Liver (tissue), 3 donors: ENCODE results near the gene LMX1B.

Source experiments
- ATF3 ChIP-seq: IDR thresholded peaks from 2 replicates; pipeline ENCODE4 v1.6.1; 2016; ENCODE audit warnings: antibody characterized with exemption
- CTCF ChIP-seq: fragments of 150-350 bp; IDR thresholded peaks from 2 replicates; pipeline ENCODE4 v1.5.1; 2017; ENCODE audit warnings: improper control_type of control experiment, low read depth, low read length; ENCODE audit not compliant: missing input control
- EGR1 ChIP-seq, 2 donors: IDR thresholded peaks; 2 replicates each; pipeline ENCODE4 v1.6.1; 2016 to 2018; ENCODE audit warnings: antibody characterized with exemption in 2 of 2, low read depth in 2 of 2
- JUND ChIP-seq, 2 donors: IDR thresholded peaks; 2 replicates each; pipeline ENCODE4 v1.6.1; 2016; ENCODE audit warnings: antibody characterized with exemption in 2 of 2
- MAX ChIP-seq: IDR thresholded peaks from 2 replicates; pipeline ENCODE4 v1.6.1; 2016; ENCODE audit warnings: antibody characterized with exemption
- RAD21 ChIP-seq, 2 donors: IDR thresholded peaks; 2 replicates each; pipeline ENCODE4 v1.6.1; 2016; ENCODE audit warnings: antibody characterized with exemption in 2 of 2, mild to moderate bottlenecking in 2 of 2
- REST ChIP-seq: IDR thresholded peaks from 2 replicates; pipeline ENCODE4 v1.6.1; 2016; ENCODE audit warnings: antibody characterized with exemption, mild to moderate bottlenecking
- TAF1 ChIP-seq: conservative IDR thresholded peaks from 2 replicates; pipeline ENCODE4 v1.6.1; 2016; ENCODE audit warnings: antibody characterized with exemption, mild to moderate bottlenecking
- donor health status: healthy.
- donor health status: healthy.

GRCh38 chr9:126609711-126610388 is 3.9 kb upstream of the LMX1B start:
- TF ChIP-seq CTCF (no peak), REST (no peak), ATF3 (no peak), TAF1 (no peak), RAD21 (IDR thresholded peaks at IDR 0.05) (no peak), MAX (no peak), JUND (IDR thresholded peaks at IDR 0.05) (no peak), EGR1 (IDR thresholded peaks at IDR 0.05; ENCODE audit: low read depth in 2 of 2) (no peak)
